ENCODE results near the gene MYO1D.
"Not testable (repeated sequence)": the region's sequence is repeated elsewhere in the genome, so short reads cannot be mapped to it uniquely, and the experiment has no call there.

The MYO1D gene

GRCh38 chr17:32771396-32771795 lies 105.5 kb downstream of the MYO1D start:
- DNase-seq, result no peak

GRCh38 chr17:32769846-32770245 lies 107.1 kb downstream of the MYO1D start:
- DNase-seq, result no peak

GRCh38 chr17:32763855-32764439 lies 113.0 kb downstream of the MYO1D start:
- DNase-seq, result no peak

GRCh38 chr17:32759476-32759875 lies 117.4 kb downstream of the MYO1D start:
- no peak for DNase-seq

- DNase-seq, result no peak
Measured at GRCh38 chr17:32757963-32758362, 119.0 kb downstream of the MYO1D start.

- no peak for DNase-seq
Measured at GRCh38 chr17:32756696-32757095, 120.2 kb downstream of the MYO1D start.

GRCh38 chr17:32755045-32755805 lies 121.7 kb downstream of the MYO1D start:
- peak; percentile 55 for DNase-seq

- DNase-seq, result no peak
Measured at GRCh38 chr17:32752934-32753333, 124.0 kb downstream of the MYO1D start.

- no peak for DNase-seq
Measured at GRCh38 chr17:32747856-32748255, 129.1 kb downstream of the MYO1D start.

GRCh38 chr17:32746698-32747097 lies 130.2 kb downstream of the MYO1D start:
- no peak for DNase-seq

- DNase-seq, result no peak
Measured at GRCh38 chr17:32746280-32746679, 130.6 kb downstream of the MYO1D start.

- DNase-seq, result no peak
Measured at GRCh38 chr17:32742681-32743538, 134.0 kb downstream of the MYO1D start.

- DNase-seq, result no peak
Measured at GRCh38 chr17:32741381-32741780, 135.5 kb downstream of the MYO1D start.

- no peak for DNase-seq
Measured at GRCh38 chr17:32739722-32740121, 137.2 kb downstream of the MYO1D start.

- DNase-seq, result not testable (repeated sequence)
Measured at GRCh38 chr17:32739151-32739550, 137.8 kb downstream of the MYO1D start.

- DNase-seq, result no peak
Measured at GRCh38 chr17:32733401-32733800, 143.5 kb downstream of the MYO1D start.

- no peak for DNase-seq
Measured at GRCh38 chr17:32732900-32733299, 144.0 kb downstream of the MYO1D start.

GRCh38 chr17:32732296-32732642 lies 144.7 kb downstream of the MYO1D start:
- no peak for DNase-seq

GRCh38 chr17:32731556-32732295 lies 145.2 kb downstream of the MYO1D start:
- no peak for DNase-seq

- no peak for DNase-seq
Measured at GRCh38 chr17:32727681-32728080, 149.2 kb downstream of the MYO1D start.

- no peak for DNase-seq
Measured at GRCh38 chr17:32725697-32726096, 151.2 kb downstream of the MYO1D start.

GRCh38 chr17:32723310-32723955 lies 153.5 kb downstream of the MYO1D start:
- no peak for DNase-seq

- DNase-seq, result no peak
Measured at GRCh38 chr17:32722733-32723132, 154.2 kb downstream of the MYO1D start.

Data from NCI-H146 (cell line).